ENCODE measurements around the gene PTPRC. TPM values are rescaled to one million over a fixed set of nuclear protein-coding genes. Genes with fewer than 3 reads are reported as not detected.

PTPRC gene
- total RNA-seq, 2 donors from 2014 or later, result 3.3 to 9.9 TPM

- ATAC-seq (no peak), DNase-seq (no peak)
- intact Hi-C loops (cut with DNase I), result no loop called here
- Histone ChIP-seq H3K9me3 (no peaks in the 10 kb centered on the region), H3K27me3 (no peaks in the 10 kb centered on the region), H3K4me3 (no peak overlapping the region), H3K27ac (no peak overlapping the region), H3K36me3 (replicated peaks in 1 of 2; ENCODE audit: insufficient read depth in 1 of 2, low read depth in 2 of 2) (no peaks in the 10 kb centered on the region), H3K4me1 (no peaks in the 10 kb centered on the region)
- TF ChIP-seq CTCF (IDR thresholded peaks at IDR 0.05) (no peak), POLR2A (IDR thresholded peaks at IDR 0.05) (no peak)
- WGBS, 2 donors, result 54 to 63% methylated on average over 7 of the region's 7 CpGs
Measured at GRCh38 chr1:198651650-198652400, 13.0 kb downstream of the PTPRC start.

GRCh38 chr1:198653808-198654413, 15.1 kb downstream of the PTPRC start:
- Histone ChIP-seq H3K4me1 (no peaks in the 10 kb centered on the region), H3K36me3 (replicated peaks in 1 of 2; ENCODE audit: insufficient read depth in 1 of 2, low read depth in 2 of 2) (no peaks in the 10 kb centered on the region), H3K27ac (no peak overlapping the region), H3K9me3 (no peaks in the 10 kb centered on the region), H3K27me3 (no peaks in the 10 kb centered on the region), H3K4me3 (no peak overlapping the region)
- TF ChIP-seq POLR2A (IDR thresholded peaks at IDR 0.05) (no peak), CTCF (IDR thresholded peaks at IDR 0.05) (no peak)
- DNase-seq, result no peak
- ATAC-seq, result no peak
- intact Hi-C loops (cut with DNase I), result no loop called here
- 78 to 83% methylated on average over 3 of the region's 3 CpGs for WGBS, 2 donors

GRCh38 chr1:198655459-198656121, 16.8 kb downstream of the PTPRC start:
- intact Hi-C loops (cut with DNase I), result no loop called here
- WGBS, 2 donors, result 75 to 78% methylated on average over 1 of the region's 1 CpG
- H3K27ac ChIP-seq, result no peak overlapping the region

GRCh38 chr1:198656500-198656932, 17.7 kb downstream of the PTPRC start:
- peak overlapping the region in 1 of 4 donors; percentile 54 for H3K27ac ChIP-seq
- peak in 2 of 4 donors; percentile 11 to 55 for DNase-seq
- TF ChIP-seq POLR2A (IDR thresholded peaks at IDR 0.05) (no peak), CTCF (IDR thresholded peaks at IDR 0.05) (no peak)

More at GRCh38 chr1:198655459-198656121, 16.8 kb downstream of the PTPRC start:
- no peaks in the 10 kb centered on the region for H3K4me1 ChIP-seq
- DNase-seq (no peak), ATAC-seq (no peak)
- H3K27me3 ChIP-seq, result no peaks in the 10 kb centered on the region
- no peaks in the 10 kb centered on the region for H3K36me3 ChIP-seq (replicated peaks in 1 of 2; ENCODE audit: insufficient read depth in 1 of 2, low read depth in 2 of 2)
- no peak overlapping the region for H3K4me3 ChIP-seq
- H3K9me3 ChIP-seq, result no peaks in the 10 kb centered on the region
- TF ChIP-seq CTCF (IDR thresholded peaks at IDR 0.05), result no peak

More at GRCh38 chr1:198656500-198656932, 17.7 kb downstream of the PTPRC start:
- no peaks in the 10 kb centered on the region for H3K27me3 ChIP-seq
- no peaks in the 10 kb centered on the region for H3K4me1 ChIP-seq
- H3K4me3 ChIP-seq, result no peak overlapping the region
- intact Hi-C loops (cut with DNase I), result no loop called here
- H3K36me3 ChIP-seq (replicated peaks in 1 of 2; ENCODE audit: insufficient read depth in 1 of 2, low read depth in 2 of 2), result no peaks in the 10 kb centered on the region
- ATAC-seq, result no peak
- H3K9me3 ChIP-seq, result no peaks in the 10 kb centered on the region
- WGBS, 2 donors, result 60 to 85% methylated on average over 4 of the region's 4 CpGs
